Right hindlimb (tissue), 1 donor: ENCODE data around the gene PLXNB1.

Source experiments
- DNase-seq: peaks from one replicate; pipeline ENCODE4 v3.0.0-alpha.2; 2018

PLXNB1 gene

DNA sequence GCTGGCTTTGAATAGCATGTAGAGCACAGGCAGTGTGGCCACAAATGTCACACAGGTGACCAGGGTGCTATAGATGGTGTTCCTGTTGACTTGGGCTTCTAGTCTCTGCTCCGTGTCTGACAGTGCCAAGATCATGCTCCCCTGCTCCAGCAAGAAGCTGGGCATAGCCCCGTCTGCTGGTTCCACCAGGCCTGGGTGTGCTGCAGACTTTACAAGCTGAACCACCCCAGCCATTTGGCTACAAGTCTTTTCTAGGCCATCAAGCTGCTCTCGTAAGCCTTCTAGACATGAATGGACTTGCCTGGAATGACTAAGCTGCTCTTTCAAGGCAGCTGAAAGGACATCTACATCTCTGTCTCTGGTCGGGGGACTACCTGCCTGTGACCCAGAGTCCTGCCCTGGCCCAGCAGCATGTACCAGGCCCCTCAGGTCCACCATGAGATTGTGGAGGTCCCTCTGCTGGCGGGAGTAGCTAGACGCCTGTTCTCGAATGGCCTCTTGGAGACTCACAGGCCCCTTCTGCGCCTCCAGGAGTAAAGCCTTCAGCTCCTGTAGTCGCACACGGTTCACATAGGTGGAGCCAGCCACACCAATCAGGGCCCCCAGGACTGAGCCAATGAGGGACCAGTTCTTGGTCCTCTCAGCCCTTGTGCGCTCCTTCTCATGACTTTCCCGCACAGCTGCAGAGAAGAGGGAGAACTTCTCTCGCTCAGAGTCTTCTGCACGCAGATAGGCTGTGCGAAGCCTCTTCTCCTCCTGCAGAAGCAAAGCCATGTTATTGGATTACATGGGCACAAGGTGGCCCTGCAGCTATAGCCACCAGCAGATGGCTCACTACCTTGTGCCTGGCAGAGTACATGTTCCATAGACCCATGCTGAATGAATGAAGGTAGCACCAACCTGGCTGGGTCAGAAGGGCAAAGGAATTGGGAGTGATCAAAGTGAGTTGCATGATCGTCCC, 2.8 kb upstream of the PLXNB1 start:
- peak; percentile 9 for DNase-seq

DNA sequence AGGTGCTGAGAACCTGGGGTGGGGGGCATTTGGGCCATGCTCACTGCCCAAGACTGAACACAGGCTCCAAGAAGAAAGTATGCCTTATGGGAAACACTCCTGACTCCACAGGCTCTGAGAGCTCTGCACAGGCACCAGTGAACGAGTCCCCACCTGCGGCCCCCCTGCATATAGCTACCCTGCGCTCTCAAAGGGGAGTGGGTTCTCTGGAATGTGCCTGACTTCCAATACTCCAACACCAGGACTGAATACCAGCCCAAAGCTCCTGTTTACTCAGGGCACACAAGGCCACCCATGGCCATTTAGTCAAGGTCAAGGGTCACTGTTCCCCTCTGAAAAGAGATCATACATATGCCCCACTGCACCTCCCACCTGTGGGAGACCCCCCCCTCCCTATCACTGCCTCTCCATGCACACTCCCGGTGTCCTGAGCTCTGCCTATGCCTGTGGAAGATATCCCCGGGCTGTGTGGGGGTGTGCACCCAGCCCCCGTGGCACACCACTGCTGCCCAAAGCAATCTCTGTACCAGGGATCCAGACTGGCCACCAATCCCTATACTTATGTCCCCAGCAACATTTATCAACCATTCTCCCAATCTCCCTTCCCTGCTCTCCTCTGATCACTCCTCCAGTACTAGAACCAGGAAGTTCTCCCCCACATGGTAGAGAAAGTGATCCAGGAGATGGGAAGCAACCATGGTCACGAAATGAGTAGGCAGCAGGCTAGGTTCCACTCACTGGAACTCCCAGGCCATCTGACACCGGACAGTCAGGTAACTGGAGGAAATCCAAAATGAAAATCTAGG, 1.5 kb upstream of the PLXNB1 start:
- DNase-seq = no peak

DNA sequence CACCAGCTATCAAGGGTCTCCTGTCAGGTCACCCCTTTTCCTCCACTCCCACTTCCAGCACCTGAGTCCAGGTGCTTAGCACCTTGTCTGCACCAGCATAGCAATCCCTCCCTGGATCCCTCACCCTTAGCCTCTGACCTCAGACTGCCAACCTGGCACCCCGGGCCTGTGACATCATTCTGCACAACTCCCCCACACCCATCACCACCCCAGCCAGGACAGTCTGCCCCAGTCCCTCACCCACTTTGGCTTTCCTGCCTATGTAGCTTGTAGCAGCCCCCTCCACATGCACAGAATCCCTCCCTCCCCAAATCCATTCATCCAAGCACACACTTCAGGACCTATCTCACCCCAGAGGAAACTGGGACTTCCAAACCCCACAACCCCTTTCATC, 819 bp upstream of the PLXNB1 start:
- DNase-seq = no peak

DNA sequence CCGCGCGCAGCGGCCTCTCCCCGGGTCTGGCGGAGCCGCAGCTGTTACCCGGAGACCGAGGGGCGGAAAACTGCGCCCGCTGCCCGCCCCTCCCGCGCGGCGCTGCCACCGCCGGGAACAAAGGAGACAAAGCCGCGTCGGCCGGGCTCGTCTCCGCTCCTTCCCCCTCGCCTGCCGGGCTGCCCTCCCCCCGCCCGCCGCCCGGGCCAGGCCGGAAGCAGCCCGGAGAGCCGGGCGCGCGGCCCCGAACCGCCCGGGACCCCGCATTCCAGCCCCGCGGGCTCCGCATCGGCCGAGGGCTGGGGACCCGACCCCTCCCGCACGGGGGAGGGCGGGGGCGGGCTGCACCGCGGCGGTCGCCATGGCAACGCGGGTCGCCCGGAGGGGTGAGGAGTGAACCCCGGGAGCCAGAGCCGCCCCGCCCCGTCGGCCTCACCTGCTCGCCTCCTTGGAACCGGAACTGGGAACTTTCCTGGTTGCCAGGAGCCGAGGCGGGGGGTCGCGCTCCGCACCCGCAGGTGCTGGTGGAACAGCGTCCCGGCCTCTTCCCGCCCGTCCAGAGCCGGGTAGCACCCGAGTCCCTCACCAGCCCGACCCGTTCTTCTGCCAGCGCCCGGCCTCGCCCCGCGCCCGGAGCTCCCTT, 448 bp downstream of the PLXNB1 start:
- peak; percentile 66 for DNase-seq

DNA sequence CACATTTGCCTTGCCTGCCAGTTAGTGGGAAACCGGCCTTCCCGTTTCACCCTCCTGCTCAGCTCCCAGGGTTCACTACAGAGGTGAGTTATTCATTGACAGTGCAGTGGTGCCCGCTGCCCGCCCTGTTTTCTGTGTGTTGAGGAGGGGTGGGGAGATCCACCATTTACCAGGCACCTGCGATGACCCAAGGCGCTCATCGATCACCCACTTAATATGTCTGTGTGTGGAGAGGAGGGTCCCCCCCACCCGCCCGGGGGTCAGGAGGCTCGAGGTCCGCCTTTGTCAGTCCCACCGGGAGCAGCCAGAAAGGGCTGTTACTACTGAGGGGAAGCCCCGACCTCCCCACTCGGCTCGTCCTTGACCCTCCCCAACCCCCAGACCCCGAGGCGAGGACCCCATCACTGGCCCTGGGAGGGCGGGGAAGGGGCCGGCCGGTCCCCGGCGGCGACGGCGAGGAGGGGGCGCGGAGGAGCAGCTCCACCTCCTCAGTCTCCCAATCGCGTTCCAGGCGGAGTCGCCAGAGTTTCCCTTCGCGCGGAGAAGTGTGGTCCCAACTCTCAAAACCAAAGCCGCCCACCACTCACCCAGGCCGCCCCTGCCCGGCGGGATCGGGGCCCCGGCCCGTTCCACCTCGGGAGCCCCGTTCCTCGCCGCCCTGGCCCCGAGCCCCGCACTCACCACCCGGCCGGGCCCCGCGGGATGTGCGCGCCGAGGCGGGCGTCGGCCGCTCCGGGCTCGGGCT, 1.1 kb downstream of the PLXNB1 start:
- peak; percentile 81 for DNase-seq

DNA sequence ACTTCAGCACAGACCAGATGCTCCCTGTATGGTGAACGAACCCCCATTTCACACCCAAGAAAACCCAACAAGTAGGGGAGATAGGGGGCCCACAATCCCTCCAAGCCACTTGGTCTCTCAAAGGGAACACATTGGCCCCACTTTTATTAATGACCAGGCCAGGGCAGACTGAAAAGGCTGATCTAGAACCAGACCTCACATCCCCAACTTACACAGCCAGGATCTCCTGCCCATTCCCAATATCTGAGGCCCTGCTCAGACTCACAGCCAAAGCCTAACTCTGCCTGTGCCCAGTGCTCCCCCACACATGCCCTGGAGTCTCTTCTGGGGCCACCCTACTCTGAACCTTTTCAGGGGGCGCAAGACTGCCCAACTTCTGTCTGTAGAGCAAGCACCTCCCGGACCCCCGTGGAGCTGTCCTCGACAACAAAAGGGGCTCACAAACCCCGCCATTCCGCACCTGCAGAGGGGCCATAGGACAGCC, 1.8 kb downstream of the PLXNB1 start:
- no peak for DNase-seq

DNA sequence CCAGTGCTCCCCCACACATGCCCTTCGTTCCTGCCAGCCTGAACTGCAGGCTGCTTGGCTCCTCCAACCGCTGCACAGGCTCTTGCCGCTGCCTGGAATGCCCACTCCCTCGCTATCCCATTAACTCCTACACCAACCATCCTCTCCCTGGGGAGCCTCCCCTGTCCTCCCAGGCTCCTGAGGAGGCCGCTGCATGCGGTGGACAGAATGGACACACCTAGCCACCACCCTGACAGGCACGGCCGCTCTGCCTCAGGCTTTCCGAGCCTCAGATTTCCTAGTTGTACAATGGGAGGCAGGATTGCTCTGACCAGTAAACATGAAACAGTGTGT, 2.3 kb downstream of the PLXNB1 start:
- no peak for DNase-seq

- DNase-seq = no peak
Observed at GRCh38 chr3:48426944-48427629, 2.8 kb downstream of the PLXNB1 start.

- DNase-seq = peak; percentile 69
Observed at GRCh38 chr3:48426401-48426909, 3.4 kb downstream of the PLXNB1 start.

DNA sequence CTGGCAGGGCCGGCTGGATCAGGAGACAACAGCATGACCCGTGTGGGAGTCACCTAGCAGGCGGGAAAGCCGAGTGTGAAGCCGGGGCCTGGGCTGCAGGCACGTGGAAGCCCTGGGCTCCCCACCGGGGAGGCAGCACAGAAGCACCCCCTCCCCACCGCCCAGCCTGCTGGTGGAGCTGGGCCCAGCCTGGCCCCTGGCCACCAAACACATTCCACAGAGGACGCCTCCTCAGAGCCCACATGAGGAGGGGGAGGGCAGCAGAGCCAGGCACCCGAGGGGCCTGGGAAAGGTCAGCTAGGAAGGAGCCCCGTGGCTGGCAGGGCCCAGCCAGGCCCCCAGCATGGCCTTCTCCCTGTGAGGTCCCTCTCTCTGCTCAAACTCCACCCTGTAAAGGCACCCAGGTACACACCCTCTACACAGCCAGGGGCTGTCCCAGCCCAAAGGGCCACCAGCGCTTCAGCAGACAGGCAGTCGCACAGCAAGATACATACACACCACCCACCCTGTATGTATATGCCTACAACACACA, 4.5 kb downstream of the PLXNB1 start:
- DNase-seq = no peak

GRCh38 chr3:48423883-48424695, 5.8 kb downstream of the PLXNB1 start:
- DNase-seq = no peak

DNA sequence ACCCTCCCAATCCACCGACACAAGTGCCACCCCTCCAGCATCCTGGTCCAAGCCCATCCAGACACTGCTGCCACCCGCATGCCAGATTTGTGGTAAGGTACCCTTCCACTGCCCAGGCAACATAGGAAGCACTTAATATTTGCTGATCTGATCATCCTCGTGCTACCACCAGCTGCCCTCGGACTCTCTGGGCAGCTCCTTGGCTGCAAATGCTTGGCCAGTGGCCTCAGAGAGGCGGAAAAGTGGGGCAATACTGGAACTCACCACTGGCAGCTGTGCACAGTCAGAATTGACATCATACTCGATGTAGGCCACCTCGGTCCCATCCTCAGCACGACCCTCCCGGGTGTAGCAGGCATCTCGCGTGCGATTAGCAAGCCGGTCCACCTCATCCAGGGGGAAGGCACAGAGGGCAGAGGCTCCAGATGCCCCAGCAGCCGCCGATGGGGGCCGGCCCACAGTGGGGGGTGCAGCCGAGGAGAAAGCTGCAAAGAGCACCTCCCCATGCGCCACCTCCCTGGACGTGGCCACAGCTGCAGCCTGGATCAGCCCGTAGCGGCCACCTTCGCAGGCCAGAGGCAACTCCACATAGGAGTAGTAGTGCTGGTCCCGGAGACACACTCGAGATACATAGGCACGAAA, 6.5 kb downstream of the PLXNB1 start:
- no peak for DNase-seq

- DNase-seq = no peak
Observed at GRCh38 chr3:48422681-48423080, 7.2 kb downstream of the PLXNB1 start.

DNA sequence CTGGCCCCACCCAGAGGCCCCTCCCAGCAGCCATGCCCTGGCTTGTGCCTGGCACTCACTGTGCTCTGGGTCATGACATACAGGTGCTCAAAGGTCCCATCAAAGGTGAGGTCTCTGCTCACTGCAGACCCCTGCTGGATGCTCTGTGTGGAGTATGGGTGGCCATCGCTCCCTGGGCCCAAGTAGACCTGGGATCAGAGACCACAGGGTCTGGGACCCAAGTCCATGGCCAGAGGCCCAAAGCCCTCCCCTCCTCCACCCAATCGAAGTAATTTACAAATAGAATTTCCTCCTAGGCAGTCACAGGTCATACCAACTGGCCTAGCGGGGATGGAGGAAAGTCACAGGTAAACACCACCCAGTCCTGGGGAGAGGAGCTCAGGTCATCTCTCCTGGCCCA, 7.6 kb downstream of the PLXNB1 start:
- DNase-seq = no peak

- no peak for DNase-seq
Observed at GRCh38 chr3:48420561-48420960, 9.3 kb downstream of the PLXNB1 start.

DNA sequence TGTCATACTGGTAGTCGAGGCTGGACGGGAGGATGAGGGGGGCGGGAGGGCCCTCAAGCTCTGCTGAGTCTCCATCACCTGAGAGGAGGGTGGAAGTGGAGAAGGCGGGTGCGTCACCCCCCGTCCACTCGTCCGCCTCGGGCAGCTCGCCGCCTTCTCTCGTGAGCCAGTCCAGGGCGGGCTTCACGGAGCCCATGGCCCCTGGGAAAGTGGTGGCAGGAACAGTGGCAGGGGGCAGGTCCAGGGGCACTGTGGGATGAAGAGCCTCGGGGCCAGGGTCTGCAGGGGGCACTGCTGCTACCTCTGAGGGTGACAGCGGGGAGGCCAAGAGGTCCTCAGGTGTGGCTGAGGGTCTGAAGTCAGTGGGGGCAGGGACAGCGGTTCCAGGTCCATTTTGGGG, 10.3 kb downstream of the PLXNB1 start:
- no peak for DNase-seq

DNA sequence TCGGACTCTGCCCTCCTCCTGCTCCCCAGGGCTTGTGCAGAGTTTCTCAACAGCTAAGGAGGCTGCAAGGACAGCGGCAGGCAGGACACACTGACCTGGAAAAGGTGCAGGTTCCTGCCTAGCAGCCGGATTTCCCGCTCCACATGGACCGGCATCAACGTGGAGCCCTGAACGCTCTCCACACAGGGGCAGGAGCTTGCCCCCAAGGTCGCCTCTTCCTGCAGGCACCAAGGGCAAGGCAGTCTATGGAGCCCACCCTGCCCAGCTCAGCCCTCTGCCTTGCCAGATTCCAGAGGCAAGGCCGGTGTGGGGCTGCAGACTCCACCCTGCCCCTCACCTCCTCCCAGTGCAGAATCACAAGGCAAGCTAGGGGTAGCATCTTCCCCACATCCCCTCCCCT, 10.7 kb downstream of the PLXNB1 start:
- no peak for DNase-seq

GRCh38 chr3:48418651-48419050, 11.2 kb downstream of the PLXNB1 start:
- no peak for DNase-seq

GRCh38 chr3:48418140-48418539, 11.7 kb downstream of the PLXNB1 start:
- DNase-seq = no peak

DNA sequence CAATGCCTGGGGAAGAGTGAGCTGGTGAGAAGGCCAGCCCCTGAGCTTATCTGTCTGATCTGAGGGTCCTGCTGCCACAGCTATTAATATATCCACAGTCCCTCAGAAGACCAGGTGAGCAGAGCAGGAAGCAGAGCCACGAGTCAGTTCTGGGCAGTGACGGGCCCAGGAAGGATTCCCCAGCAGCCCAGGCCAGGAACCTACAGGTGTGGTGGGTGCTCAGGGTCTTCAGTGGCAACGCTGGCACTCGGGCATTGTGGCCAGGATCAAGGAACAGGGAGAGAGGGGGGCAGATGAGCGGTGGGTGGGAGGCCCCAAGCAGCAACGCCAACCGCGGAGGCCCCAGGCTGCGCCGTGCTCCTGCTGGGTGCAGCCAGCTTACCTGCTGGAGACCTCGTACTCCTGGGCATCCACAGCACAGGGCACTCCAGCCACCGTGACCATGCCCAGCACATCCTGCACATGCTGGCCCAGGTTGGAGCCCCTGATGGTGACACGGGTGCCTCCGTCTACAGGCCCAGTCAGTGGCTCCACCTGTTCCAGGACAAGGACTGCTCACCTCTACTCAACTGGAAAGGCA, 12.3 kb downstream of the PLXNB1 start:
- no peak for DNase-seq
